ENCODE results near the gene P2RX4.
"Not testable (repeated sequence)": the region's sequence is repeated elsewhere in the genome, so short reads cannot be mapped to it uniquely, and the experiment has no call there.

P2RX4 gene, protein sequence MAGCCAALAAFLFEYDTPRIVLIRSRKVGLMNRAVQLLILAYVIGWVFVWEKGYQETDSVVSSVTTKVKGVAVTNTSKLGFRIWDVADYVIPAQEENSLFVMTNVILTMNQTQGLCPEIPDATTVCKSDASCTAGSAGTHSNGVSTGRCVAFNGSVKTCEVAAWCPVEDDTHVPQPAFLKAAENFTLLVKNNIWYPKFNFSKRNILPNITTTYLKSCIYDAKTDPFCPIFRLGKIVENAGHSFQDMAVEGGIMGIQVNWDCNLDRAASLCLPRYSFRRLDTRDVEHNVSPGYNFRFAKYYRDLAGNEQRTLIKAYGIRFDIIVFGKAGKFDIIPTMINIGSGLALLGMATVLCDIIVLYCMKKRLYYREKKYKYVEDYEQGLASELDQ

DNA sequence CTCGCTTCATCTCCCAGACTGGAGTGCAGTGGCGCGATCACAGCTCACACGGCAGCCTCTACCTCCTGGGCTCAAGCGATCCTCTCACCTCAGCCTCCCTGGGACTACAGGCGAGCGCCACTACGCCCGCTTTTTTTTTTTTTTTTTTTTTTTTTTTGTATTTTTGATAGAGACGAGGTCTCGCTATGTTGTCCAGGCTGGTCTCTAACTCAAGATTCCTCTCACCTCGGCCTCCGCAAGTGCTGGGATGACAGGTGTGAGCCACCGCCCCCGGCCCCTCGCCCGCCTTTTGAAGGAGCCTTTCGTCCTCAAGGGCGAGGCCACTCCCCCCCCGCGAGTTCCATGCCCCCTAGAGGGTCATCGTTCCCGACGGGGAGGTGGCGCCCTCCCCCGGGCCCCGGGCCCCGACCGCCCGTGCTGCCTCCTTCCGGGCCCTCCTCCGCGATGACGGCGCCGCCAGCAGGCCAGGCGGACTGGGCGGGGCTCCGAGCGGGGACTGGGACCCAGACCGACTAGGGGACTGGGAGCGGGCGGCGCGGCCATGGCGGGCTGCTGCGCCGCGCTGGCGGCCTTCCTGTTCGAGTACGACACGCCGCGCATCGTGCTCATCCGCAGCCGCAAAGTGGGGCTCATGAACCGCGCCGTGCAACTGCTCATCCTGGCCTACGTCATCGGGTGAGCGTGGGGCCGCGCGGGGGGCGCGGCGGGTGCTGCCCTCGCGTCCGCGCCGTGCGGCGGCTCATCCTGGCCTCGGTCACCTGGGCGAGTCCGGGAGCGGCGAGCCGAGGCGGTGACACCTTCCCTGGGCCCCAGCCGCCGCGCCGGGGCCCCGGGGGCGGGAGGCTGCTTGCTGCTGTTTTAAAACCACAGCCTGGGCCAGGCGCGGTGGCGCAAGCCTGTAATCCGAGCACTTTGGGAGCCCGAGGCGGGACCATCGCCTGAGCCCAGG, at the start of gene P2RX4:
Gene P2RX4 (plus strand): TSS at position 506 of the 949 bp plus-strand sequence. CDS start 36 bp downstream, at position 542.
- peak; percentile 90 to 91 for DNase-seq

DNA sequence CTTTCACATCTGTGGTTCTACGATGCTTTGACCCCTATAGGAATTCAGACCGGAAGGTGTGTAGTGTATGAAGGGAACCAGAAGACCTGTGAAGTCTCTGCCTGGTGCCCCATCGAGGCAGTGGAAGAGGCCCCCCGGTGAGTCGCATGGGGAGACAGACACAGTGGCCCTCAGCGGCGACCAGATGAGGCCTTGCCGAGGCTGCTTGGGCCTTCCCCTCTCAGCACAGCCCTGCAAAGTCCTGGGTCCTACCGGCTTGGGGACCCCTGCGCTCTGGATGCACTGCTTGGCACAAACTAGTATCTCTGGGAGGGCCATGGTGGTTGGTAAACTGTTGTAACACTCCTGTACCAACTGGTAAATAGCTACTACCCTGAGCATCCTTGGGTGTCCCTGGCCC, 47.5 kb upstream of the P2RX4 start:
- no peak for DNase-seq

DNA sequence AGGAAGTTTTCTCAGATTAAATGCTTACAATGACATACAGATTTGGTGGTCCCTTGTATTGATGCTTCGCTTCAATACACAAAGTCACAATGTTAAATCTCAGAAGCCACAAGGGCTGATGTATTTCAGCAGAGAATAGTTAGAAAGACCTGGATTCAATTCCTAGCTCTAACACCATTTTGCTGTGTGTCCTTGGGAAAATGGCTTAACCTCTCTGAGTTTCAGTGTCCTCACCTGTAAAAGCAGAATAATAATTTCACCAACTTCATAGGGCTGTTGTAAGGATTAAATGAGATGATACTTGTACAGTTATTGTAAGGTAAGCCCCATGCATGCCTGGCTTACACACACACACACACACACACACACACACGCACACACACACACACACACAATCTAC, 46.9 kb upstream of the P2RX4 start:
- DNase-seq: no peak

DNA sequence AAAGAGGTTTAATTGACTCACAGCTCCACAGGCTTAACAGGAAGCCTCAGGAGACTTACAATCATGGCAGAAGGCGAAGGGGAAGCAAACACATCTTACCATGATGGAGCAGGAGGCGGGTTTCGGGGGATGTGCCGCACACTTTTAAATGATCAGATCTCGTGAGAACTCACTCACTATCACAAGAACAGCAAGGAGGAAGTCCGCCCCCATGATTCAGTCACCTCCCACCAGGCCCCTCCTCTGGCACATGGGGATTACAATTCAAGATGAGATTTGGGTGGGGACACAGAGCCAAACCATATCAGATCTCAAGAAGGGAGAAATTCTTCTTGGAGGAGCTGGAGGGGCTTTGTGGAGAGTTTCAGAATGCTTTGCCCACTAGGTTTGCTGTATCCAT, 45.1 kb upstream of the P2RX4 start:
- DNase-seq: not testable (repeated sequence)

DNA sequence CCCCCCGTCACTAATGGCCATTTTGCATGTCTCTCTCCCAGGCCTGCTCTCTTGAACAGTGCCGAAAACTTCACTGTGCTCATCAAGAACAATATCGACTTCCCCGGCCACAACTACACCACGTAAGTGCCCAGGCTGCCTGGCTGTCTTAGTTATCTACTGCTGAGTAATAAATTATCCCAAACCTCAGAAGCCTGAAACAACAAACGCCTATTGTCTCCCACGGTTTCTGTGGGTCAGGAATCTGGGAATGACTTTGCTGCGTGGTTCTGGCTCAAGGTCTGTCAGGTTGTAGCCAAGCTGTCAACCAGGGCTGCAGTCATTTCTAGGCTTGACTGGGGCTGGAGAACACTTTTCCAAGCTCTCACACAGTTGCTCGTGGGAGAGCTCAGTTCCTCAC, 44.6 kb upstream of the P2RX4 start:
- DNase-seq: no peak

DNA sequence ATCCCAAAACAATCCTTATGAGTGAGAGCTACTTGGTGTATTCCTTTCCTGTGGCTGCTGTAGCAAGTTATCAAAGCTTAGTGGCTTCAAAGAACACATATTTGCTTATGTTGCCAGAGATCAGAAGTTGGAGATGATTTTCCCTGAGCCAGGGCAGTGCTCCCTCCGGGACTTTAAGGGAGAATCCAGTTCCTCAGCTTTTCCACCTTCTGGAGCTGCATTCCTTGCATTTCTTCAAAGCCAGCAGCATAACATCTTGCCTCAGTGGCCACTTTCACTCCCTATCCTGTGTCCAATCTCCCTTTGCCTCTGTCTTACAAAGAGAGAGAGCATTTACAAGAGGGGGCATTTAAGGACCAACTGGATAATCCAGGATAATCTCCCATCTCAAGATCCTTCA, 43.6 kb upstream of the P2RX4 start:
- no peak for DNase-seq

DNA sequence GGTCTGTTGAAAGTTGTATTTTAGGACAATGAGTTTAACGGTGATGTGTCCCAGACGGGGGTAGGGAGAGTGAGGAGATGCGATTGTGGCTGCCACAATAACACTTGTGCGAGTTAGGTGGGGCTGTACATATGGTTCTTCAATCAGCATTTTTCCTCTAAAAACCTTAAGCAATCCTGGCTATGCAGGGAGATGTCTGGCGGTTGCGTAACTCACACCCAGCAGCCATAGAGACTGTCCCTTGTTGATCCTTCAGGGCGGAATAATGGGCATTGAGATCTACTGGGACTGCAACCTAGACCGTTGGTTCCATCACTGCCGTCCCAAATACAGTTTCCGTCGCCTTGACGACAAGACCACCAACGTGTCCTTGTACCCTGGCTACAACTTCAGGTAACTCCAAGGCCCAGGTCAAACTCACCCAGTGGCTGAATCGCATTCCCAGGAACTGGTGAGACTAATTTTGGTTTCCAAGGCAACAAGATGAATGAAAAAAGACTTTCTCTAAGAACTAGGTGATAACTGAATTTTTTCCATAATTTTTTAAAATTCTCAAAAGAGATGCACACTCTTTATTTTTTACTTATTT, 42.6 kb upstream of the P2RX4 start:
- no peak for DNase-seq

DNA sequence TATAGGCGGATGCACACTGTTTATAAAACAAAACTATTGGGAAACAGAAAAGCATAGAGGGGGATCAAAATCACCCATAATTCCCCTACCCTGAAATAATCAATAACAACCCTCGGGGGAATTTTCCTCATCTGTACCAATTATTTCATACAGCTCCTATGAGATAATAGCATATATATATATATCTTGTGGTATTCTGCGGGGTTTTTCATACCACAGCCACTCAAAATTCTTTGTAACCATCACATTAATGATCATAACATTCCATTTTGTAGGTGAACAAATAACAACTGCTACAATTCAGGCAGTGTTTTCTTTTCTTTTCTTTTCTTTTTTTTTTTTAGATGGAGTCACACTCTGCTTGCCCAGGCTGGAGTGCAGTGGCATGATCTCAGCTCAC, 42.0 kb upstream of the P2RX4 start:
- DNase-seq: no peak

DNA sequence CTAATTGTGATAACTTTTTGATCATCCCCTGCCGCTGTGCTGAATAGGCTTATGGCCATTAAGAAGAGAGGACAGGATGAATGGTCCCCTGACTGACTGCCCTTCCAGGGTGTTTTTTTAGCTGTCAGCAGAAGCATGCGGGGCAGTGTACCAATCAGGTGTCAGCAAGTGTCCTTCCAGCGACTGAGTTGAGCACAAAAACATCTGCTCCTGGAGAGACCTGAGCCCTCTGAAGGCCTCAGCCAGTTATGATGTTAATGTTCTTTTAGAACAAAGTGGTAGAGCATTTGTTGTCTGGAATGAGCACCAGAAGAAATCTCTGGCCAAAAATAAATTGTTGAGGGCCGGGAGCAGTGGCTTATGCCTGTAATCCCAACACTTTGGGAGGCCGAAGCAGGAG, 39.8 kb upstream of the P2RX4 start:
- DNase-seq: no peak

DNA sequence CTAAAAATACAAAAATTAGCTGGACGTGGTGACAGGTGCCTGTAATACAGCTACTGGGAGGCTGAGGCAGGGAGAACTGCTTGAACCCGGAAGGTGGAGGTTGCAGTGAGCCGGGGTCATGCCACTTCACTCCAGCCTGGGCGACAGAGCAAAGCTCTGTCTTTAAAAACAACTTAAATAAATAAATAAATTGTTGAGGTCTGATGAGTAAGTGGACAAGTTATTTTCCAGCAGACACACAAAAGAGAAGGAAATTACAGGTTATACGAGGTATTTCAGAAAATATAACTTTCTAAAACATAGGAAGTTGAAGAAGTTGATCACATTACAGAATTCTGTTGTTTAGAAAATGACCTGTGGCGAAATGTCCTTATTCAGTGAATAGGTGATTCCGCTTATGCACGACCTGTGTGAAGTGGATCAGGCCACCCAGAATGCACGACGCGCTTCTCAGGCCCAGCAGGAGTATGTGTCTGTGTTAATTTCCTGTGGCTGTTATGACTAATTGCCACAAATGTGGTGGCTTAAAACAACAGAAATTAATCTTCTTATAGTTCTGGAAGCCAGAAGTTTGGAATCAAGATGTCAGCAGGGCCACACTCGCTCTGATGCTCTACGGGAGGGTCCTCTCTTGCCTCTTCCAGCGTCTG, 39.2 kb upstream of the P2RX4 start:
- no peak for DNase-seq

DNA sequence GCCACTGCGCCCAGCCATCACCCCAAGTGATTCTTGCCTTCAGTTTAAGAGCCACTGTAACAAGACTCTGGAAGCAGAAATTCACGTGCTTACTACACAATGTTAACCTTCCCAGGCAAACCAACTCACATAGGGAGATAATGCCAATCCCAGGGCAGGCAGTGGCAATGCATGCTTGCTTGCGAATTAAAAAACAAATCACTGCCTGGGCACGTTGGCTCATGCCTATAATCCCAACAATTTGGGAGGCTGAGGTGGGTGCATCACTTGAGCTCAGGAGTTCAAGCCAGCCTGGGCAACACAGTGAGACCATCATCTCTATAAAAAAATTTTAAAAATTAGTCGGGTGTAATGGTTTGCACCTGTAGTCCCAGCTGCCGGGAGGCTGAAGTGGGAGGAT, 37.8 kb upstream of the P2RX4 start:
- no peak for DNase-seq

DNA sequence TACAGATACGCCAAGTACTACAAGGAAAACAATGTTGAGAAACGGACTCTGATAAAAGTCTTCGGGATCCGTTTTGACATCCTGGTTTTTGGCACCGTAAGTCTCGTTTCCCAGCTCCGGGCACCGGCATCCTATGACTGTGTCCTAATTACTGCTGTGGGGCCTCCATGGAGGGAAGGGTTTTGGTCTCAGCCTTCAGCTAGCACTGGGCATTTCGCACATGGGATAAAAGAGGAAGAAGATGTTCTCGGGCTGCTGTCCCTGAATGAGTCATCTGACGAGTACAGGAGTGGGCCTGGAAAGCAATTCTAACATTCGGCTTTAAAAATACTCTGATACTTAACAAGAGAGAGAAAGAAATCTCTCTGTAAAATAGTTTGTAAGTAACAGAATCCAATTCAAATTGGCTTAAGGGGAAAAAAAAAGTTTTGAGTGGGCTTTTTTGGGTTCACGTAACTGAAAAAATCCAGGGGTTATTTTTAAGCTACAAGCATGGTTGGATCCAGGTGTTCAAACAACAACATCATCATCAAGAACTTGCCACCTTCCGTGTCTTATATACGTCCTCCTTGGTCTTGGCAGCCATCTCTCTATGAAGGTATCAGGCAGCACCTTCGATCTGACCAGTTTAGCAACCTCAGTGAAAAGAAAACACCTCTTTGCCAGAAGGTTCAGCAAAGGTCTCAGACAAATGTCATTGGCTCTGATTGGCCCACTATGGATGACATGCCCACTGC, 34.4 kb upstream of the P2RX4 start:
- peak in 1 of 2 donors; percentile 44 for DNase-seq

DNA sequence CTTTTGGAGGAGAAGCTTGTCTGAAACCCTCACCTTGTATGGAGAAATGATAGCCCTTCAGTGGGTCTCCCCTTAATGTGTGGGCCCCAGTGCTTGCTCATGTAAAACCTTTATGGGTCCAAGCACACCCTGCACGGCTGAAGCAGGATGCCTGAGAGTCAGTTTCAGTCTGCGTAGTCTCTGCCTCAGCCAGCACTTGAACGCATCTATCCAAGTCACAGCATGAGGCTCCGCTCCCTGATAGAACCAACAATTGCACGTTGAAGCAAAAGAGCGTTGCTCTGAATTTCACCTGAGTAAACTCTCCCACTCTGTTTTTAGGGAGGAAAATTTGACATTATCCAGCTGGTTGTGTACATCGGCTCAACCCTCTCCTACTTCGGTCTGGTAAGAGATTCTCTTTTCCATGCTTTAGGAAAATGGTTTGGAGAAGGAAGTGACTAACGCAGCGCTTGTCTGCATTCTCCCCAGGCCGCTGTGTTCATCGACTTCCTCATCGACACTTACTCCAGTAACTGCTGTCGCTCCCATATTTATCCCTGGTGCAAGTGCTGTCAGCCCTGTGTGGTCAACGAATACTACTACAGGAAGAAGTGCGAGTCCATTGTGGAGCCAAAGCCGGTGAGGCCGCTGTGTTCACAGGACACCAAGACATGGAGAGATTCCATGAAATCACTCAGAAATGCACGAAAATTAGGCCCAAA, 33.0 kb upstream of the P2RX4 start:
- no peak for DNase-seq

DNA sequence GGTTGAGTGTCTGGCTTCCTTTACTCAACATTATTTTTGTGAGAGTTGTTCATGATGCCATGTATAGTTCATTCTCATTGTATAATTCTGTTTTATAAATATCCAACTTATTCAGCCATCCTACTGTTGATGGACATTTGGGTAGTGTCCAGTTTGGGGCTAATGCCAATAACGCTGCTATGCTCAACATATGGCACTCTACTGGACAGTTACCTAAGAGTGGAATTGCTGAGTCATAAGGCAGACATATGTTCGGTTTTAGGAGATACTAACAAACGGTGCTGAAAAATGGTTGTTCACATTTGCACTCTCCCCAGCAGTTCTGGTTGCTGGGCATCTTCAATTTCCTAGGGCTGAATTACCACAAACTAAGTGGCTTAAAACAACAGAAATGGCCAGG, 28.7 kb upstream of the P2RX4 start:
- DNase-seq: no peak

DNA sequence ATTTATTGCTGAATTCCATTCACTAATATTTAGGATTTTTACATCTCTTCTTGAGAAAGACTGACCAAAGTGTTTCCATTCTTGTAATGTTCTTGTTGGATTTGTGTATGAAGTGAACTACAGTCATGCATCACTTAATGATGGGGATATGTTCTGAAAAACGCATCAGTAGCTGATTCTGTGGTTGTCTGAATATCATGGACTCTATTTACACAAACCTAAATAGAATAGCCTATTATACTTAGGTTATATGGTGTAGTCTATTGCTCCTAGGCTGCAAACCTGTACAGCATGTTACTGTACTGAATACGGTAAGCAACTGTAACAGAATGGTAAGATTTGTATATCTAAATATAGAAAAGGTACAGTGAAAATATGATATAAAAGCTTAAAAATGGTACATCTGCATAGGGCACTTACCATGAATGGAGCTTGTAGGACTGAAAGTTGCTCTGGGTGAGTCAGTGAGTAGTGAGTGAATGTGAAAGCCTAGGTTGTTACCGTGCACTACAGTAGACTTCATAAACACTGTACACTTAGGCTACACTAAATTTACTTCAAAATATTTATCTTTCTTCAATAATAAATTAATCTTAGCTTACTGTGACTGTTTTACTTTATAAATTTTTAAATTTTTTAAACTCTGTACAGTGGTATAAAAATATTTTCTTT, 27.6 kb upstream of the P2RX4 start:
- no peak for DNase-seq

DNA sequence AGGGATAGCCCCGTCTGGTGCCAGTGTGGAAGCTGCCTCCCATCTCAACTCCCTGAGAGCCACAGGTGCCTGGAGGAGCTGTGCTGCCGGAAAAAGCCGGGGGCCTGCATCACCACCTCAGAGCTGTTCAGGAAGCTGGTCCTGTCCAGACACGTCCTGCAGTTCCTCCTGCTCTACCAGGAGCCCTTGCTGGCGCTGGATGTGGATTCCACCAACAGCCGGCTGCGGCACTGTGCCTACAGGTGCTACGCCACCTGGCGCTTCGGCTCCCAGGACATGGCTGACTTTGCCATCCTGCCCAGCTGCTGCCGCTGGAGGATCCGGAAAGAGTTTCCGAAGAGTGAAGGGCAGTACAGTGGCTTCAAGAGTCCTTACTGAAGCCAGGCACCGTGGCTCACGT, 25.5 kb upstream of the P2RX4 start:
- no peak for DNase-seq

DNA sequence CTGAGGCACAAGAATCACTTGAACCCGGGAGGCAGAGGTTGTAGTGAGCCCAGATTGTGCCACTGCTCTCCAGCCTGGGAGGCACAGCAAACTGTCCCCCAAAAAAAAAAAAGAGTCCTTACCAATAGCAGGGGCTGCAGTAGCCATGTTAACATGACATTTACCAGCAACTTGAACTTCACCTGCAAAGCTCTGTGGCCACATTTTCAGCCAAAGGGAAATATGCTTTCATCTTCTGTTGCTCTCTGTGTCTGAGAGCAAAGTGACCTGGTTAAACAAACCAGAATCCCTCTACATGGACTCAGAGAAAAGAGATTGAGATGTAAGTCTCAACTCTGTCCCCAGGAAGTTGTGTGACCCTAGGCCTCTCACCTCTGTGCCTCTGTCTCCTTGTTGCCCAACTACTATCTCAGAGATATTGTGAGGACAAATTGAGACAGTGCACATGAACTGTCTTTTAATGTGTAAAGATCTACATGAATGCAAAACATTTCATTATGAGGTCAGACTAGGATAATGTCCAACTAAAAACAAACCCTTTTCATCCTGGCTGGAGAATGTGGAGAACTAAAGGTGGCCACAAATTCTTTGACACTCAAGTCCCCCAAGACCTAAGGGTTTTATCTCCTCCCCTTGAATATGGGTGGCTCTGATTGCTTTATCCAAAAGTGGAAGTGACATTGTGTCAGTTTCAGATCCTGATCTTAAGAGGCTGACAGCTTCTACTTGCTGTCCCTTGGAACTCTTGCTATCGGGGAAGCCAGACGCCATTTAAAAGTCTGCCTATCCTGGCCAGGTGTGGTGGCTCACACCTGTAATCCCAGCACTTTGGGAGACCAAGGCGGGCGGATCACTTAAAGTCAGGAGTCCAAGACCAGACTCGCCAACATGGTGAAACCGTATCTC, 24.7 kb upstream of the P2RX4 start:
- no peak for DNase-seq

DNA sequence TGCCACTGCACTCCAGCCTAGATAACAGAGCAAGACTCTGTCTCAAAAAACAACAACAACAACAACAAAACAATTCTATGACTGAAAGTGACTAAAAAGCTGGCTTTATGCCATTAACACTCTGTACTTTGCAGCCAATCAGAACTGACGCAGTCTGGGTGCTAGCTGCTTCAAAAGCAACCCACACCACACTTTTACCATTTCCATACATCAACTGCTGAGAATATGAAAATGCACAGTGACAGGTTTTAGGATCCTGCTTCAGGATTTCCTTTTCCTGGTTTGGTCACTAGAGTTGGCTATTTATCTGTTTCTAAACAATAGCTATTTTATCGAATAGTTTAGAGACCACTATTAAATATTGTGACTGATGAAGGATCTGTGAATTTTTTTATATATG, 23.1 kb upstream of the P2RX4 start:
- no peak for DNase-seq

DNA sequence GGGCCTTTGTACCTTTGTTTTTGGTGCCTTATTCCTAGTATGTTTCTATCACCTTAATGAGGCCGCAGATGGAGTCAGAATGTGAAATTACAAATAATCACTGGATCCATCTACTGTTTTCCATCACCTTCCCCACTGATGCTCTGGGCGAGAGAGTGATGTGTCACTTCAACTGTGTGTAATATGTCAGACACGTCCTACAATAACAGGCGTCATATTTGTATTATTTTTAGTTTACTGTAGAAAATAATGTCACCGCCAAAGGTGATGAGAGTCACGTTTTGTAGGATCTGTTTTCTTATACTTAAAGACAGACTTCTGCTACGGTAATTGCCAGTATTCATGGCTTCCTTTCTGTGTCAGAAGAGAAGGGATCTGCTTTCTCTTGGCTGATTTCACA, 22.4 kb upstream of the P2RX4 start:
- DNase-seq: no peak

DNA sequence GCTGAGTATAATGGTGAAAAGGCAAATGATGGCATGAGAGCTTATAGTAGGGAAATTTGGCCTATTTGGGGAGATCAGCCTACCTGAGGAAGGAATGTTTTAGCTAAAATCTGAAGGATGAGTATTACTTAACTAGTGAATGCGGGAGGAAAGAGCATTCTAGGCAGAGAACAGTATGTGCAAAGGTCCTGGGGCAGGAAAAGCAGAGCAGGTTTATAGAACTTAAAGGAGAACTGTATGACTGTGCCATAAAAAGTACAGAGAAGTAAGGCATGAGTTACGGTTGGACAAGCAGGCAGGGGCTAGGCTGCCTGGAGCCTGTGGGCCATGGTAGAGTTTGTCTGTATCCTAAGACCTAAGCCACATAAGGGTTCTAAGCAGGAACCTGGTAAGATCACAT, 21.7 kb upstream of the P2RX4 start:
- DNase-seq: no peak

Data from CD4-positive, alpha-beta T cell treated with Interleukin-1 beta for 1 hour (primary cell).